SU-DHL-6 (cell line): ENCODE measurements around the gene PPP6R1.

Experiments used
- H2AFZ ChIP-seq: fragments of 200-600 bp; sonication (generic); 2 replicates; pipeline ENCODE4 v1.6.1; 2014; ENCODE audit warnings: low read depth, mild to moderate bottlenecking, moderate library complexity, mixed read lengths, antibody characterized with exemption, low read length; ENCODE audit not compliant: severe bottlenecking
- H3F3A ChIP-seq: fragments of 200-600 bp; shearing (Covaris generic); 2 replicates; pipeline ENCODE4 v1.6.0; 2016; ENCODE audit warnings: antibody characterized with exemption, mild to moderate bottlenecking; ENCODE audit not compliant: insufficient read depth
- H3K27ac ChIP-seq: fragments of 200-600 bp; sonication (generic); 2 replicates; pipeline ENCODE4 v1.5.1; 2016; ENCODE audit warnings: low read depth, mild to moderate bottlenecking, low read length, moderate library complexity, mixed read lengths
- H3K27me3 ChIP-seq: fragments of 200-600 bp; sonication (generic), shearing (Covaris generic); 2 replicates; pipeline ENCODE4 v1.6.0; 2014; ENCODE audit warnings: mild to moderate bottlenecking, low read length
- H3K36me3 ChIP-seq: fragments of 200-600 bp; sonication (generic); 2 replicates; pipeline ENCODE4 v1.6.1; 2014; ENCODE audit warnings: mild to moderate bottlenecking, low read length, mixed read lengths
- H3K4me2 ChIP-seq: fragments of 300-600, 200-600 bp; shearing (Covaris generic), sonication (generic); 2 replicates; pipeline ENCODE4 v1.6.0; 2014; ENCODE audit warnings: low read length, low read depth, mild to moderate bottlenecking; ENCODE audit not compliant: poor library complexity, severe bottlenecking
- H3K4me3 ChIP-seq: fragments of 200-600 bp; sonication (generic); 2 replicates; pipeline ENCODE4 v1.5.1; 2014; ENCODE audit warnings: antibody characterized with exemption, low read length, mild to moderate bottlenecking, mixed read lengths; ENCODE audit not compliant: insufficient read depth, poor library complexity, severe bottlenecking
- H3K79me2 ChIP-seq: fragments of 200-600 bp; sonication (generic); 2 replicates; pipeline ENCODE4 v1.6.1; 2014; ENCODE audit warnings: mild to moderate bottlenecking, low read length, moderate library complexity; ENCODE audit not compliant: insufficient read depth
- H3K9ac ChIP-seq: fragments of 200-600 bp; sonication (generic); 2 replicates; pipeline ENCODE4 v1.7.0; 2014; ENCODE audit warnings: mild to moderate bottlenecking, low read length
- H3K9me2 ChIP-seq: fragments of 200-600 bp; sonication (generic); replicated peaks from 2 replicates; pipeline ENCODE4 v1.6.1; 2014; ENCODE audit warnings: low read length; ENCODE audit not compliant: insufficient read depth
- H3K9me3 ChIP-seq: fragments of 200-600 bp; sonication (generic); 2 replicates; pipeline ENCODE4 v1.6.1; 2014; ENCODE audit warnings: low read length, mixed read lengths; ENCODE audit not compliant: insufficient read depth
- H4K20me1 ChIP-seq: fragments of 200-600 bp; sonication (generic); 2 replicates; pipeline ENCODE4 v1.6.1; 2014; ENCODE audit warnings: low read depth, mild to moderate bottlenecking, antibody characterized with exemption, low read length, moderate library complexity, mixed read lengths
- CTCF ChIP-seq: fragments of 200-600 bp; sonication (generic); IDR thresholded peaks from one replicate; pipeline ENCODE4 v1.5.1; 2017; ENCODE audit warnings: antibody characterized with exemption, mild to moderate bottlenecking, low read length, moderate library complexity; ENCODE audit not compliant: insufficient read depth, poor library complexity, severe bottlenecking
- EZH2phosphoT487 ChIP-seq: fragments of 200-600 bp; sonication (generic), shearing (Covaris generic); conservative IDR thresholded peaks from 2 replicates; pipeline ENCODE4 v1.6.1; 2018; ENCODE audit warnings: mild to moderate bottlenecking, antibody characterized with exemption, low read length, moderate library complexity, mixed read lengths

The PPP6R1 gene

GRCh38 chr19:55229789-55230182 is 29.0 kb downstream of the PPP6R1 start:
- TF ChIP-seq EZH2phosphoT487: no peak
- TF ChIP-seq CTCF: no peak
- H3K9me3 ChIP-seq: no peaks in the 10 kb centered on the region
- no peak overlapping the region for H3K4me3 ChIP-seq
- no peak overlapping the region for H3K9ac ChIP-seq
- H3K27ac ChIP-seq: no peak overlapping the region
- no peak overlapping the region for H3K4me2 ChIP-seq
- H3K9me2 ChIP-seq: no peaks in the 10 kb centered on the region
- no peaks in the 10 kb centered on the region; the same call in 1 of the 2 replicates for H4K20me1 ChIP-seq
- no peaks in the 10 kb centered on the region for H3F3A ChIP-seq
- no peaks in the 10 kb centered on the region; the same call in 1 of the 2 replicates for H3K79me2 ChIP-seq
- H2AFZ ChIP-seq: no peak overlapping the region
- no peaks in the 10 kb centered on the region for H3K27me3 ChIP-seq
- peaks cover 6% of the 10 kb centered on the region; the same call in 1 of the 2 replicates for H3K36me3 ChIP-seq

GRCh38 chr19:55229145-55229788 is 29.6 kb downstream of the PPP6R1 start:
- Histone ChIP-seq H3K4me3 (no peak overlapping the region), H3K9me3 (no peaks in the 10 kb centered on the region), H3K27ac (no peak overlapping the region), H3F3A (no peaks in the 10 kb centered on the region), H3K36me3 (peaks cover 6% of the 10 kb centered on the region; the same call in 1 of the 2 replicates), H3K4me2 (no peak overlapping the region), H3K9ac (no peak overlapping the region), H3K79me2 (no peaks in the 10 kb centered on the region; the same call in 1 of the 2 replicates), H3K27me3 (no peaks in the 10 kb centered on the region), H3K9me2 (no peaks in the 10 kb centered on the region), H4K20me1 (no peaks in the 10 kb centered on the region; the same call in 1 of the 2 replicates), H2AFZ (no peak overlapping the region)
- TF ChIP-seq CTCF (no peak), EZH2phosphoT487 (no peak)

GRCh38 chr19:55228403-55229031 is 30.3 kb downstream of the PPP6R1 start, which contains the start of gene TMEM86B:
TMEM86B (minus strand) TSS chr19:55228763; CDS start chr19:55228741, 22 bp downstream.
- no peaks in the 10 kb centered on the region for H3K9me3 ChIP-seq
- H3K36me3 ChIP-seq: peaks cover 6% of the 10 kb centered on the region; the same call in 1 of the 2 replicates
- TF ChIP-seq EZH2phosphoT487: no peak
- no peak for TF ChIP-seq CTCF
- no peaks in the 10 kb centered on the region; the same call in 1 of the 2 replicates for H4K20me1 ChIP-seq
- H3K9ac ChIP-seq: no peak within 1 kb of the TSS
- no peak within 1 kb of the TSS for H3K27ac ChIP-seq
- no peaks in the 10 kb centered on the region for H3F3A ChIP-seq
- no peaks in the 10 kb centered on the region for H3K9me2 ChIP-seq
- H3K4me2 ChIP-seq: no peak within 1 kb of the TSS
- no peak within 1 kb of the TSS for H3K4me3 ChIP-seq
- H2AFZ ChIP-seq: no peak within 1 kb of the TSS
- no peaks in the 10 kb centered on the region for H3K27me3 ChIP-seq
- H3K79me2 ChIP-seq: no peaks in the 10 kb centered on the region; the same call in 1 of the 2 replicates
